Transverse colon (tissue), 4 donors: ENCODE measurements around the gene ZBED3.

Experiments
- POLR2A ChIP-seq: fragments of 450-650 bp; IDR thresholded peaks from one replicate; pipeline ENCODE4 v1.6.1; 2016; ENCODE audit warnings: antibody characterized with exemption, mild to moderate bottlenecking, moderate library complexity
- POLR2AphosphoS5 ChIP-seq, 3 donors: sonication (generic); formaldehyde crosslinking; IDR thresholded peaks; one replicate each; pipeline ENCODE4 v1.6.1; 2016; ENCODE audit warnings: antibody characterized with exemption in 3 of 3
- TF ChIP-seq, protein P1 (sequence below), 5 experiments: fragments of 200-600 bp in 3 of 5; fragments of 450-650 bp in 2 of 5; sonication (generic) in 3 of 5; IDR thresholded peaks; 1 replicate in 2 of 5; 2 replicates in 3 of 5; pipeline ENCODE4 v1.5.1; 2016 to 2017; ENCODE audit warnings: antibody characterized with exemption in 5 of 5, inconsistent platforms in 3 of 5, mild to moderate bottlenecking in 2 of 5, moderate library complexity in 1 of 5

GRCh38 chr5:77087484-77088261 lies 588 bp upstream of the ZBED3 start:
- TF ChIP-seq, protein P1, sequence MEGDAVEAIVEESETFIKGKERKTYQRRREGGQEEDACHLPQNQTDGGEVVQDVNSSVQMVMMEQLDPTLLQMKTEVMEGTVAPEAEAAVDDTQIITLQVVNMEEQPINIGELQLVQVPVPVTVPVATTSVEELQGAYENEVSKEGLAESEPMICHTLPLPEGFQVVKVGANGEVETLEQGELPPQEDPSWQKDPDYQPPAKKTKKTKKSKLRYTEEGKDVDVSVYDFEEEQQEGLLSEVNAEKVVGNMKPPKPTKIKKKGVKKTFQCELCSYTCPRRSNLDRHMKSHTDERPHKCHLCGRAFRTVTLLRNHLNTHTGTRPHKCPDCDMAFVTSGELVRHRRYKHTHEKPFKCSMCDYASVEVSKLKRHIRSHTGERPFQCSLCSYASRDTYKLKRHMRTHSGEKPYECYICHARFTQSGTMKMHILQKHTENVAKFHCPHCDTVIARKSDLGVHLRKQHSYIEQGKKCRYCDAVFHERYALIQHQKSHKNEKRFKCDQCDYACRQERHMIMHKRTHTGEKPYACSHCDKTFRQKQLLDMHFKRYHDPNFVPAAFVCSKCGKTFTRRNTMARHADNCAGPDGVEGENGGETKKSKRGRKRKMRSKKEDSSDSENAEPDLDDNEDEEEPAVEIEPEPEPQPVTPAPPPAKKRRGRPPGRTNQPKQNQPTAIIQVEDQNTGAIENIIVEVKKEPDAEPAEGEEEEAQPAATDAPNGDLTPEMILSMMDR (IDR thresholded peaks at IDR 0.05), result no peak
- TF ChIP-seq POLR2AphosphoS5 (IDR thresholded peaks at IDR 0.05), result no peak
- no peak for TF ChIP-seq POLR2A
